ENCODE measurements around the gene PTPRE. TPM values are rescaled to one million over a fixed set of nuclear protein-coding genes. Genes with fewer than 3 reads are reported as not detected.

Gene PTPRE
- total RNA-seq, 4 donors from 2014 or later = 10.2 to 46.8 (median 28.8) TPM

GRCh38 chr10:128016423-128017060 is 109.6 kb downstream of the PTPRE start:
- no peak for DNase-seq (ENCODE audit: low spot score in 2 of 2)
- Histone ChIP-seq H3K27me3 (no peaks in the 10 kb centered on the region), H3K36me3 (no peaks in the 10 kb centered on the region), H3K4me1 (peaks cover under 1% of the 10 kb centered on the region), H3K9me3 (no peaks in the 10 kb centered on the region), H3K4me3 (no peak overlapping the region), H3K27ac (no peak overlapping the region)
- WGBS = 86% methylated on average over 12 of the region's 12 CpGs
- TF ChIP-seq POLR2A (IDR thresholded peaks at IDR 0.05) (no peak), POLR2AphosphoS5 (IDR thresholded peaks at IDR 0.05) (no peak), EP300 (IDR thresholded peaks at IDR 0.05) (no peak)
- TF ChIP-seq, protein P1, sequence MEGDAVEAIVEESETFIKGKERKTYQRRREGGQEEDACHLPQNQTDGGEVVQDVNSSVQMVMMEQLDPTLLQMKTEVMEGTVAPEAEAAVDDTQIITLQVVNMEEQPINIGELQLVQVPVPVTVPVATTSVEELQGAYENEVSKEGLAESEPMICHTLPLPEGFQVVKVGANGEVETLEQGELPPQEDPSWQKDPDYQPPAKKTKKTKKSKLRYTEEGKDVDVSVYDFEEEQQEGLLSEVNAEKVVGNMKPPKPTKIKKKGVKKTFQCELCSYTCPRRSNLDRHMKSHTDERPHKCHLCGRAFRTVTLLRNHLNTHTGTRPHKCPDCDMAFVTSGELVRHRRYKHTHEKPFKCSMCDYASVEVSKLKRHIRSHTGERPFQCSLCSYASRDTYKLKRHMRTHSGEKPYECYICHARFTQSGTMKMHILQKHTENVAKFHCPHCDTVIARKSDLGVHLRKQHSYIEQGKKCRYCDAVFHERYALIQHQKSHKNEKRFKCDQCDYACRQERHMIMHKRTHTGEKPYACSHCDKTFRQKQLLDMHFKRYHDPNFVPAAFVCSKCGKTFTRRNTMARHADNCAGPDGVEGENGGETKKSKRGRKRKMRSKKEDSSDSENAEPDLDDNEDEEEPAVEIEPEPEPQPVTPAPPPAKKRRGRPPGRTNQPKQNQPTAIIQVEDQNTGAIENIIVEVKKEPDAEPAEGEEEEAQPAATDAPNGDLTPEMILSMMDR (IDR thresholded peaks at IDR 0.05) = no peak

- TF ChIP-seq, protein P1 (IDR thresholded peaks at IDR 0.05) = no peak
- no peak for TF ChIP-seq POLR2AphosphoS5 (IDR thresholded peaks at IDR 0.05)
- no peak for TF ChIP-seq EP300 (IDR thresholded peaks at IDR 0.05)
- no peak for TF ChIP-seq POLR2A (IDR thresholded peaks at IDR 0.05)
- DNase-seq (ENCODE audit: low spot score in 2 of 2) = no peak
- WGBS = 64% methylated on average over 11 of the region's 14 CpGs
- no peak overlapping the region for H3K4me3 ChIP-seq
- no peak overlapping the region for H3K27ac ChIP-seq
- H3K9me3 ChIP-seq = no peaks in the 10 kb centered on the region
- H3K4me1 ChIP-seq = no peaks in the 10 kb centered on the region
- no peaks in the 10 kb centered on the region for H3K27me3 ChIP-seq
- no peaks in the 10 kb centered on the region for H3K36me3 ChIP-seq
These were observed 110.9 kb downstream of the PTPRE start for GRCh38 chr10:128017822-128018221.

DNA sequence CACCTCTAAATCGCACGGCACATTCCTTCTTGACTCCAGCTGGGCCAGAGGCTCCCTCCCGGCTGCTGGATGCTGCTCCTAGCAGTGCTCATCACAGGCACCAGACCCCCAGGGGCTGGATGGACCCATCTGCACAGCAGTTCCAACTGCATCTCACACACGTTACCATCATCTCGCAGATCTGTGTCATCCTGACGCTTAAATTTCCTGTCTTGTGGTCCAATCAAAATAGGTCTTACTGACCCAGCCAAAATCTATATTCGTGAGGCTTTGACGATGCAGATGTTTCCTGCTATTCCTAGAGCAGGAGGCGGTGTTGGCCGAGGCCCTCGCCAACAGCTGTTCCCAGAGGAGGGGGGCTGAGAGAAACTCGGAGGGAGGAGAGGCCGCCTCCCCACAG is 111.3 kb downstream of the PTPRE start:
- no peak for DNase-seq (ENCODE audit: low spot score in 2 of 2)
- H3K36me3 ChIP-seq = no peaks in the 10 kb centered on the region
- 46% methylated on average over 10 of the region's 13 CpGs for WGBS
- TF ChIP-seq EP300 (IDR thresholded peaks at IDR 0.05) = no peak
- TF ChIP-seq POLR2AphosphoS5 (IDR thresholded peaks at IDR 0.05) = no peak
- TF ChIP-seq, protein P1 (IDR thresholded peaks at IDR 0.05) = no peak
- no peak for TF ChIP-seq POLR2A (IDR thresholded peaks at IDR 0.05)
- H3K27me3 ChIP-seq = no peaks in the 10 kb centered on the region
- H3K4me1 ChIP-seq = no peaks in the 10 kb centered on the region
- H3K4me3 ChIP-seq = no peak overlapping the region
- H3K27ac ChIP-seq = no peak overlapping the region
- H3K9me3 ChIP-seq = no peaks in the 10 kb centered on the region

DNA sequence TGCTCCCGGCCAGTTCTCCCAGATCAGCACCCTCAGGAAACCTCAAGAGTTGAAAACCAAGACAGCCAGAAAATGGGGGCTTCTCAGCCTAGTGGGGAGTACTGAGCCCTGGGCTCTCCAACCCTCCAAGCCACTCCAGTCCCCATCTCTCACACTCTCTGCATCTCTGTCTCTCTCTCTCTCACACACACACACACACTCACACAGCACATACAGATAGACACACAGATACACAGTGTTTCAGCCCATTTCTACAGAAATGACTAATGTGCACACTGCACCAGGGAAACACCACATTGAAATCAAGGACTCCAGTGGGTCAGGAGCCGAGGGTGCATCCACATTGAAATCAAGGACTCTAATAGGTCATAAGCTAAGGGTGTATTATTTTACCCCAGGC is 111.8 kb downstream of the PTPRE start:
- Histone ChIP-seq H3K4me1 (no peaks in the 10 kb centered on the region), H3K36me3 (no peaks in the 10 kb centered on the region), H3K27ac (no peak overlapping the region), H3K9me3 (no peaks in the 10 kb centered on the region), H3K27me3 (no peaks in the 10 kb centered on the region), H3K4me3 (no peak overlapping the region)
- WGBS = 82% methylated on average over 2 of the region's 2 CpGs
- no peak for DNase-seq (ENCODE audit: low spot score in 2 of 2)
- TF ChIP-seq, protein P1 (IDR thresholded peaks at IDR 0.05) = no peak
- TF ChIP-seq POLR2AphosphoS5 (IDR thresholded peaks at IDR 0.05) (no peak), POLR2A (IDR thresholded peaks at IDR 0.05) (no peak), EP300 (IDR thresholded peaks at IDR 0.05) (no peak)

GRCh38 chr10:128022261-128023196 is 115.6 kb downstream of the PTPRE start:
- no peak for DNase-seq (ENCODE audit: low spot score in 2 of 2)
- Histone ChIP-seq H3K27me3 (no peaks in the 10 kb centered on the region), H3K36me3 (no peaks in the 10 kb centered on the region), H3K4me3 (no peak overlapping the region), H3K9me3 (no peaks in the 10 kb centered on the region), H3K4me1 (no peaks in the 10 kb centered on the region), H3K27ac (no peak overlapping the region)
- no peak for TF ChIP-seq POLR2A (IDR thresholded peaks at IDR 0.05)
- no peak for TF ChIP-seq EP300 (IDR thresholded peaks at IDR 0.05)
- no peak for TF ChIP-seq POLR2AphosphoS5 (IDR thresholded peaks at IDR 0.05)
- TF ChIP-seq, protein P1 (IDR thresholded peaks at IDR 0.05) = no peak
- 94% methylated on average over 12 of the region's 19 CpGs for WGBS
